PC-3 (cell line): Measurements from ENCODE around the gene DNM3. TPM values are rescaled to one million over a fixed set of nuclear protein-coding genes. Genes with fewer than 3 reads are reported as not detected.

ENCODE experiments used
- ATAC-seq: fragments of 200-7000 bp; cut with Tn5 transposase; 2 replicates; pipeline ENCODE4 v1.9.1; 2020; ENCODE audit warnings: mild to moderate bottlenecking, moderate library complexity
- BruUV-seq: library from RNA; stranded (reverse); fragments of 400-500 nt; replicated peaks from 2 replicates; lab custom pipeline; 2021; lab: Mats Ljungman, UMichigan
- CTCF ChIA-PET: fragments of 300-600 bp; sonication (Branson Sonifier 250); formaldehyde crosslinking; loops from one replicate; lab custom pipeline; 2022; ENCODE audit warnings: antibody characterized with exemption; lab: Charles Lee
- POLR2A ChIA-PET: fragments of 300-600 bp; sonication (Branson Sonifier 250); formaldehyde crosslinking; loops from one replicate; lab custom pipeline; 2022; ENCODE audit warnings: antibody characterized with exemption; ENCODE audit not compliant: unreplicated experiment; lab: Charles Lee
- DNase-seq: peaks from one replicate; pipeline ENCODE4 v3.0.0-alpha.2; 2015
- H2AFZ ChIP-seq: fragments of 300-600 bp; sonication (generic); 2 replicates; pipeline ENCODE4 v1.6.0; 2016; ENCODE audit warnings: antibody characterized with exemption, low read length
- H3F3A ChIP-seq: fragments of 300-600 bp; sonication (generic); one replicate; pipeline ENCODE4 v1.6.0; 2017; ENCODE audit warnings: antibody characterized with exemption, low read length, control low read depth, mild to moderate bottlenecking; ENCODE audit not compliant: unreplicated experiment
- H3K27ac ChIP-seq: fragments of 300-600 bp; sonication (generic); 2 replicates; pipeline ENCODE4 v1.5.1; 2016; ENCODE audit warnings: mild to moderate bottlenecking, low read length
- H3K27me3 ChIP-seq: fragments of 300-600 bp; sonication (generic); 2 replicates; pipeline ENCODE4 v1.6.1; 2016; ENCODE audit warnings: low read length, mixed read lengths
- H3K36me3 ChIP-seq: fragments of 300-600 bp; sonication (generic); 2 replicates; pipeline ENCODE4 v1.6.1; 2016; ENCODE audit warnings: low read depth, mixed run types, low read length, mixed read lengths
- H3K4me1 ChIP-seq: fragments of 300-600 bp; sonication (generic); 2 replicates; pipeline ENCODE4 v1.5.1; 2016; ENCODE audit warnings: low read length; ENCODE audit not compliant: insufficient read depth
- H3K4me2 ChIP-seq: fragments of 300-600 bp; sonication (generic); 2 replicates; pipeline ENCODE4 v1.6.0; 2016; ENCODE audit warnings: low read length
- H3K4me3 ChIP-seq: fragments of 300-600 bp; sonication (generic); 2 replicates; pipeline ENCODE4 v1.5.1; 2016; ENCODE audit warnings: mild to moderate bottlenecking, low read length, mixed read lengths
- H3K79me2 ChIP-seq: fragments of 300-600 bp; sonication (generic); 2 replicates; pipeline ENCODE4 v1.6.1; 2017; ENCODE audit warnings: low read length, mixed read lengths
- H3K9ac ChIP-seq: fragments of 300-600 bp; sonication (generic); 2 replicates; pipeline ENCODE4 v1.6.0; 2016; ENCODE audit warnings: mild to moderate bottlenecking, low read length
- H3K9me2 ChIP-seq: fragments of 300-600 bp; sonication (generic); replicated peaks from 2 replicates; pipeline ENCODE4 v1.6.1; 2016; ENCODE audit warnings: mixed run types, low read length, mixed read lengths
- H3K9me3 ChIP-seq: fragments of 300-600 bp; sonication (generic); 2 replicates; pipeline ENCODE4 v1.6.1; 2016; ENCODE audit warnings: low read length, mixed read lengths
- H4K20me1 ChIP-seq: fragments of 300-600 bp; sonication (generic); 2 replicates; pipeline ENCODE4 v1.6.1; 2016; ENCODE audit warnings: low read length, mixed read lengths
- EZH2 ChIP-seq: fragments of 300-600 bp; sonication (generic); IDR thresholded peaks from one replicate; pipeline ENCODE4 v1.6.1; 2017; ENCODE audit warnings: antibody characterized with exemption, mild to moderate bottlenecking, low read length; ENCODE audit not compliant: unreplicated experiment
- EZH2phosphoT487 ChIP-seq: fragments of 300-600 bp; sonication (generic); IDR thresholded peaks from 2 replicates; pipeline ENCODE4 v1.6.1; 2018; ENCODE audit warnings: mild to moderate bottlenecking, antibody characterized with exemption, low read length, borderline replicate concordance
- intact Hi-C: fragments of 100-400 bp; cut with micrococcal nuclease; formaldehyde crosslinking; loops from 2 replicates; pipeline ENCODE4 v1.9.0; 2023
- total RNA-seq: library from RNA; depleted of rRNA; stranded (reverse); fragments of >200 nt; gene quantifications from 2 replicates; pipeline ENCODE4 v1.2.3, GENCODE V29; 2014
- TF ChIP-seq, protein P1 (sequence below): fragments of 300-600 bp; sonication (generic); conservative IDR thresholded peaks from 2 replicates; pipeline ENCODE4 v1.5.1; 2017; ENCODE audit warnings: antibody characterized with exemption, low read depth, mild to moderate bottlenecking, low read length

DNM3 gene
- total RNA-seq, 1 experiment from 2014 or later, result 0.98 TPM

DNA sequence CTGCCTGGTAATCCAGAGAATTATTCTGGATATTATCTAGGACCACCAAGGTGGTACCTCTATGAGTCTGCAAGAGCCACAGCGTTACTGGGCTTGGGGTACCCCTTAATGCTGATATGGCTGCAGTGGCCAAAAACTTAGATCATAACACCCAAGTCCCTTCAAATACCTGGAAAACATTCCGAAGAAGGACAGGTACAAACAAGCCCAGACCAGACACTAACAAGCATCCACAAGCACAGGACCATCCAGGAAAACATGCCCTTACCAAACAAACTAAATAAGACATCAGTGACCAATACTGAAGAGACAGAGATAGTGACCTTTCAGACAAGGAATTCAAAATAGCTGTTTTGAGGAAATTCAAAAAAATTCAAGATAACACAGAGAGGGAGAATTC lies 582.0 kb downstream of the DNM3 start:
- ATAC-seq, result no peak
- Histone ChIP-seq H3K79me2 (no peaks in the 10 kb centered on the region), H3K9me2 (no peaks in the 10 kb centered on the region), H3K36me3 (no peaks in the 10 kb centered on the region), H3K4me1 (no peaks in the 10 kb centered on the region), H3K4me3 (no peak overlapping the region), H3K27me3 (no peaks in the 10 kb centered on the region), H3F3A (no peaks in the 10 kb centered on the region), H2AFZ (no peak overlapping the region), H3K9me3 (no peaks in the 10 kb centered on the region), H3K9ac (no peak overlapping the region), H3K4me2 (no peak overlapping the region), H4K20me1 (no peaks in the 10 kb centered on the region), H3K27ac (no peak overlapping the region)
- CTCF ChIA-PET, result interaction anchor here (1.7 kb wide), 1 partner anchor 421 kb away, joined by 5 read pairs; no protein-coding TSS in a partner anchor
- TF ChIP-seq EZH2 (no peak), EZH2phosphoT487 (no peak)
- TF ChIP-seq, protein P1, sequence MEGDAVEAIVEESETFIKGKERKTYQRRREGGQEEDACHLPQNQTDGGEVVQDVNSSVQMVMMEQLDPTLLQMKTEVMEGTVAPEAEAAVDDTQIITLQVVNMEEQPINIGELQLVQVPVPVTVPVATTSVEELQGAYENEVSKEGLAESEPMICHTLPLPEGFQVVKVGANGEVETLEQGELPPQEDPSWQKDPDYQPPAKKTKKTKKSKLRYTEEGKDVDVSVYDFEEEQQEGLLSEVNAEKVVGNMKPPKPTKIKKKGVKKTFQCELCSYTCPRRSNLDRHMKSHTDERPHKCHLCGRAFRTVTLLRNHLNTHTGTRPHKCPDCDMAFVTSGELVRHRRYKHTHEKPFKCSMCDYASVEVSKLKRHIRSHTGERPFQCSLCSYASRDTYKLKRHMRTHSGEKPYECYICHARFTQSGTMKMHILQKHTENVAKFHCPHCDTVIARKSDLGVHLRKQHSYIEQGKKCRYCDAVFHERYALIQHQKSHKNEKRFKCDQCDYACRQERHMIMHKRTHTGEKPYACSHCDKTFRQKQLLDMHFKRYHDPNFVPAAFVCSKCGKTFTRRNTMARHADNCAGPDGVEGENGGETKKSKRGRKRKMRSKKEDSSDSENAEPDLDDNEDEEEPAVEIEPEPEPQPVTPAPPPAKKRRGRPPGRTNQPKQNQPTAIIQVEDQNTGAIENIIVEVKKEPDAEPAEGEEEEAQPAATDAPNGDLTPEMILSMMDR, result no peak
- no peak for DNase-seq
- no TSS peak for BruUV-seq
- POLR2A ChIA-PET, result no interaction called here
- intact Hi-C loops, result loop anchor here (10.0 kb wide), 1 partner anchor 401 kb away; no protein-coding TSS in a partner anchor

DNA sequence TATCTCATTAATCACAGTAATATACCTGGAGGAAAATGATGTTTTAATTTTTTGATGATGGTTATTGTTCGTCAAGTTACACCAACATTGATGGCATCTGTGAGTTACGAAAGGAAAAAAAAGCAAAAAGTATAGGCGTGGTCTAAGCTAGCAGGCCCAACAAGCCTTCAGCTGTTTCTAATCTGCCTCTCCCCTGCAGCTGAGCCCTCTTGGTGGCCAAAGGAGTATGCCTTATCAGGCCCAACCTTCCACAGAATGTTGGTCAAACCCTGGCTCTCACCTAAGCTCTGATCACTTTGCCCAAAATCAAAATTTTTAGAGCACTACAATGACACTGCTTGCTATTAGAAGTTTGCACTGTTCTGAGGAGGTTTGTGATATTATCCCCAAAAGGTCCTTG lies 584.0 kb downstream of the DNM3 start:
- TF ChIP-seq, protein P1, result no peak
- no peak for TF ChIP-seq EZH2
- DNase-seq (no peak), ATAC-seq (no peak)
- no peaks in the 10 kb centered on the region for H3K79me2 ChIP-seq
- no peaks in the 10 kb centered on the region for H3K27me3 ChIP-seq
- no peak overlapping the region for H3K27ac ChIP-seq
- H3K9ac ChIP-seq, result no peak overlapping the region
- no peaks in the 10 kb centered on the region for H3K9me3 ChIP-seq
- CTCF ChIA-PET, result no interaction called here
- no peak overlapping the region for H3K4me3 ChIP-seq
- no peaks in the 10 kb centered on the region for H3K9me2 ChIP-seq
- POLR2A ChIA-PET, result interaction anchor here (0.6 kb wide), 2 partner anchors 107 to 145 kb away, joined by 3 to 4 read pairs; no protein-coding TSS in a partner anchor
- no peaks in the 10 kb centered on the region for H3F3A ChIP-seq
- no peak overlapping the region for H3K4me2 ChIP-seq
- BruUV-seq, result no TSS peak
- no peaks in the 10 kb centered on the region for H4K20me1 ChIP-seq
- intact Hi-C loops, result loop anchor here (5.0 to 10.0 kb wide), 2 partner anchors 399 to 708 kb away; no protein-coding TSS in a partner anchor
- H3K4me1 ChIP-seq, result peaks cover 7% of the 10 kb centered on the region; the same call in 1 of the 2 replicates
- H3K36me3 ChIP-seq, result no peaks in the 10 kb centered on the region
- no peak overlapping the region for H2AFZ ChIP-seq

GRCh38 chr1:172427191-172427590 lies 585.9 kb downstream of the DNM3 start:
- CTCF ChIA-PET, result no interaction called here

More at GRCh38 chr1:172427191-172427590, 585.9 kb downstream of the DNM3 start:
- H3K9ac ChIP-seq, result no peak overlapping the region
- no peaks in the 10 kb centered on the region for H4K20me1 ChIP-seq
- no TSS peak for BruUV-seq
- no peak overlapping the region for H3K27ac ChIP-seq
- H3K79me2 ChIP-seq, result no peaks in the 10 kb centered on the region
- ATAC-seq, result no peak
- no peak overlapping the region for H3K4me3 ChIP-seq
- TF ChIP-seq, protein P1, result no peak
- TF ChIP-seq EZH2phosphoT487, result no peak
- no peak for TF ChIP-seq EZH2
- peaks cover 18% of the 10 kb centered on the region for H3K4me1 ChIP-seq
- no peaks in the 10 kb centered on the region for H3F3A ChIP-seq
- H3K4me2 ChIP-seq, result no peak overlapping the region
- DNase-seq, result no peak
- intact Hi-C loops, result loop anchor here (5.0 to 10.0 kb wide), 2 partner anchors 398 to 710 kb away; no protein-coding TSS in a partner anchor
- H3K36me3 ChIP-seq, result no peaks in the 10 kb centered on the region
- no peaks in the 10 kb centered on the region for H3K27me3 ChIP-seq
- no peaks in the 10 kb centered on the region for H3K9me3 ChIP-seq
- no peaks in the 10 kb centered on the region for H3K9me2 ChIP-seq
- H2AFZ ChIP-seq, result no peak overlapping the region
- POLR2A ChIA-PET, result no interaction called here
